Diencephalon (tissue), 1 donor: ENCODE measurements around the gene DNAH2. TPM values are rescaled to one million over a fixed set of nuclear protein-coding genes. Genes with fewer than 3 reads are reported as not detected.

Source experiments
- total RNA-seq: library from RNA; depleted of rRNA; stranded (reverse); fragments of >200 nt; gene quantifications from one replicate; pipeline ENCODE4 v1.2.3, GENCODE V29; 2014

Gene DNAH2, protein sequence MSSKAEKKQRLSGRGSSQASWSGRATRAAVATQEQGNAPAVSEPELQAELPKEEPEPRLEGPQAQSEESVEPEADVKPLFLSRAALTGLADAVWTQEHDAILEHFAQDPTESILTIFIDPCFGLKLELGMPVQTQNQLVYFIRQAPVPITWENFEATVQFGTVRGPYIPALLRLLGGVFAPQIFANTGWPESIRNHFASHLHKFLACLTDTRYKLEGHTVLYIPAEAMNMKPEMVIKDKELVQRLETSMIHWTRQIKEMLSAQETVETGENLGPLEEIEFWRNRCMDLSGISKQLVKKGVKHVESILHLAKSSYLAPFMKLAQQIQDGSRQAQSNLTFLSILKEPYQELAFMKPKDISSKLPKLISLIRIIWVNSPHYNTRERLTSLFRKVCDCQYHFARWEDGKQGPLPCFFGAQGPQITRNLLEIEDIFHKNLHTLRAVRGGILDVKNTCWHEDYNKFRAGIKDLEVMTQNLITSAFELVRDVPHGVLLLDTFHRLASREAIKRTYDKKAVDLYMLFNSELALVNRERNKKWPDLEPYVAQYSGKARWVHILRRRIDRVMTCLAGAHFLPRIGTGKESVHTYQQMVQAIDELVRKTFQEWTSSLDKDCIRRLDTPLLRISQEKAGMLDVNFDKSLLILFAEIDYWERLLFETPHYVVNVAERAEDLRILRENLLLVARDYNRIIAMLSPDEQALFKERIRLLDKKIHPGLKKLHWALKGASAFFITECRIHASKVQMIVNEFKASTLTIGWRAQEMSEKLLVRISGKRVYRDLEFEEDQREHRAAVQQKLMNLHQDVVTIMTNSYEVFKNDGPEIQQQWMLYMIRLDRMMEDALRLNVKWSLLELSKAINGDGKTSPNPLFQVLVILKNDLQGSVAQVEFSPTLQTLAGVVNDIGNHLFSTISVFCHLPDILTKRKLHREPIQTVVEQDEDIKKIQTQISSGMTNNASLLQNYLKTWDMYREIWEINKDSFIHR (N-terminal part only)
- 2.5 TPM for total RNA-seq

DNA sequence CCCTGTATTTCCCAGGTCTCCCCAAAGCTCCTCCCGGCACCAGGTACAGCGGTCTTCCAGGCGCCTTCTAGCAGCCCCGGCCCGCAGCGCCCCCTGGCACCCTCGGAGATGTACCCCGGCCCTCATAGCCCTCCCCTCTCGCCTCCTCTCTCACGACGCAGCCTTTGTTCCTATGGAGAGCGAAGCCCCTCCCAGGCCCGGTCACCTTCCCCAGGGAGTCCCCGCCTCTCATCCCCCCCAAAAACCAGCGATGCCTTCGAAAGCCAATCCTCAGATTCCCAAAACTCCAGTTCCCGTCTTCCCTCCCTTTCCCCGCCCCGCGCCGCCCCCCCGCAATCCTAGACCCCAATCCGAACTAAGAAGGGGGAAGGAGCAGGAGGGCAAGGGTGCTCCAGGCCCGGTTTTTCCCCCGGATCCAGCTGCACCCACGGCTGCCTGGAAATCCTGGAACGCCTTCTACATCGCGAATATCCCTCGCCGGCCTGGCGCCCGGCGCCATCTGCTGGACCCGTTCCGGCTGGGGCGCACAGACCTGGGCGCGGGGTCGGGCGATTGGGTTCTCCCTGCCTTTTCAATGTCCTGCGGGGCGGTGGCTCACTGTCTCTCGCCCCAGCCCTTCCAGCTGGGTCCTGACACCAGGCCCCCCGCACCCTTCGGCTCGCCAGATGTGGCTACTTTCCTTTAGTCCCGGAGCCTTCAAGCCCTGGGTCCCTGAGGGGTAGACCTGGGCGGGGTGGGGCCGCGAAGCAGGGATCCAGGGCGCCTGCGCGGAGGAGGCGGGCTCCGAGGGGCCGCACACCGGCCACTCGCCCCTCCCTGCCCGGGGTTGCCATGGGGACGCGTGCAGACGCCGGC is at the start of gene DNAH2:
DNAH2 (plus strand) TSS at position 844 of the 855 bp plus-strand sequence. CDS start 1,991 bp downstream, outside the sequence.

DNA sequence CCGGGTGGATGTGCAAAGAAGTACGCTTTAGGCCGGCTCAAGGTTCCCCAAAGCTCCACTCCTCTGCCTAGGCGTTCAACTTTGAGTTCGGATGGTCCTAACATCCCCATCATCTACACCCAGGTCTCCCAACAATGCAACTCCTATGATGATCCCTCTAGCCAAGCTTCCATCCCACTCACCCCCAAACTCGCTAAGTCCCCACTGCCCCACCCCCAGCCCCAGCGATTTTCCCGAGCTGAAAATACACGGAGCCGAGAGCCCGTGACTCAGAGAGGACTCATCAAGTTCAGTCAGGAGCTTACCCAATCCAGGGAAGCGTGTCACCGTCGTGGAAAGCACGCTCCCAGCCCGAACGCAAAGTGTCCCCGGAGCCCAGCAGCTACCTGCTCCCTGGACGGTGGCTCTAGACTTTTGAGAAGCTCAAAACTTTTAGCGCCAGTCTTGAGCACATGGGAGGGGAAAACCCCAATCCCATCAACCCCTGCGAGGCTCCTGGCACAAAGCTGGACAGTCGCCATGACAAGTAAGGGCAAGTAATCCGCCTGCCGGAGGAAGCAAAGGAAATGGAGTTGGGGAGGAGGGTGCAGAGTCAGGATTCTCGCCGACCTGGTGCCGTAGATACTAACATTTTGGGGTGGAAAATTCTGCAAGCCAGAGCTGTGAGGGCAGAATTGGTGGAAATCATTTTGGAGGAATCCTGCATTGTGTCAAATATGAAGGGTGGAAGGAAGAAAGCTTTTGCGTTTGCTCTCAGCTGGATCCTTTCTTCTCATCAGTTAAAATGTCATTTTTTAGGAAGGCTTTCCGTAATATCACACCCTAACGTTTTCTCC is 30.3 kb upstream of the DNAH2 start, which contains the start of gene TP53:
TP53 (minus strand) TSS at position 419 of the 836 bp plus-strand sequence. CDS start 10,896 bp downstream, outside the sequence.

DNA sequence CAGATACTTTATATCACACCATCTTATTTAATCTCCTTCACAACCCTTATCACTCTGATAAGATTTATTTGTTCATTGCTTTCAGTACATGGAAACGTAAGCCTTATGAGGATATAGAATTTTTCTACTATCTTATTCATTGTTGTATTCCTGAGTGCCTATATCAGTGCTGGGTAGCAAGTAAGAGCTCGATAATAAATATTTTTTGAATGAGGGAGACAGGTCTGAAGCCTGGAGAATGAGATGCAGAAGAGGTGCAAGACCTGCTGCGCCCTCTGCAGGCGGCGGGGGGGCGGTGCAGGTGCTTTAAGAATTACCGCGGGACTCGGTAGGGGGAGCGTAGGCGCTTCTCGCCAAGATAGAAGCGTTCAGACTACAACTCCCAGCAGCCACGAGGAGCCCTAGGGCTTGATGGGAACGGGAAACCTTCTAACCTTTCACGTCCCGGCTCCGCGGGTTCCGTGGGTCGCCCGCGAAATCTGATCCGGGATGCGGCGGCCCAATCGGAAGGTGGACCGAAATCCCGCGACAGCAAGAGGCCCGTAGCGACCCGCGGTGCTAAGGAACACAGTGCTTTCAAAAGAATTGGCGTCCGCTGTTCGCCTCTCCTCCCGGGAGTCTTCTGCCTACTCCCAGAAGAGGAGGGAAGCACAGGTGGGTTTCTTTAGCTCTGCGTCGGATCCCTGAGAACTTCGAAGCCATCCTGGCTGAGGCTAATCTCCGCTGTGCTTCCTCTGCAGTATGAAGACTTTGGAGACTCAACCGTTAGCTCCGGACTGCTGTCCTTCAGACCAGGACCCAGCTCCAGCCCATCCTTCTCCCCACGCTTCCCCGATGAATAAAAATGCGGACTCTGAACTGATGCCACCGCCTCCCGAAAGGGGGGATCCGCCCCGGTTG is 29.4 kb upstream of the DNAH2 start, which contains the start of gene WRAP53:
WRAP53 (plus strand) TSS at position 570 of the 900 bp plus-strand sequence; CDS start at position 742, 172 bp downstream.

GRCh38 chr17:7704601-7705268 is 12.8 kb upstream of the DNAH2 start, which contains the start of gene EFNB3:
Gene EFNB3, plus strand, starts transcription at chr17:7705202. Its CDS starts 397 bp downstream, at chr17:7705599.

DNA sequence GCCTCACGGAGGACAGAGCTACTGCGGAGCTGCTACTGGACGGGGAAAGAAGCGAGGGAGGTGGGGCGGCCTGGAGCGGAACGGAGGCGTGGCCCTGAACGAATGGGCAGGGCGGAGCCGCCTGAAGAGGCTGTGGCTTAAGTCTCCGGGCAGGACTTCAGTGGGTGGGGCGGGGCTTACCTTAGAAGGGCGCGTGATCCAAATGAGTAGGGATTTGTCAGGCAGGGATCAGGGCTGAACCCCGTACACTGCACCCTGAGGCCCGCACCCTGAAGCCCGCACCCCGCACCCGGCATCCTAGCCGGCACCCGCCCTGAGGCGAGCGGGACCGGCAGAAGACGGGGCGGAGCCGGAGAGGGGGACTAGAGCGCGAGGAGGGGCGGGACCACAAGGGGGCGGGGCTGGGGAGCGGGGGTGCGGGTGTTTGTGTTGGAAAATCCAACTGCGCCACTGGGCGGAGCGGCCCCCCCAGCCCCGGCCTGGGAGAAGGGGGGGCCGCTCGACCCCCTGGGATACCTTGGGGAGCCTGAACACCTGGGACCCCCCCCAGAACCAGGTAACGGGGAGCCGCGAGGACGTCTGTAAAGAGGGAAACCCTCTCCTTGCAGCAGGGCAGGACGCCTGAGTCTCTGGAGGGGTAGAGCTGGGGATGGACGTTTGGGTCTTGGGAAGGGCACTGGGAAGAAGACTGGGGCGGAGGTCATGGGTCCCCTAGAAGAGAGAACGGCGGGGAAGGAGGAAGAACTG is 116.4 kb downstream of the DNAH2 start, which contains the start of gene KDM6B:
KDM6B (plus strand) TSS at position 423 of the 747 bp plus-strand sequence. CDS start 11,338 bp downstream, outside the sequence.

GRCh38 chr17:7854851-7855659 is 137.5 kb downstream of the DNAH2 start, which contains the start of gene TMEM88:
Gene TMEM88, plus strand, starts transcription at chr17:7855066. Its CDS starts 9 bp downstream, at chr17:7855075.

DNA sequence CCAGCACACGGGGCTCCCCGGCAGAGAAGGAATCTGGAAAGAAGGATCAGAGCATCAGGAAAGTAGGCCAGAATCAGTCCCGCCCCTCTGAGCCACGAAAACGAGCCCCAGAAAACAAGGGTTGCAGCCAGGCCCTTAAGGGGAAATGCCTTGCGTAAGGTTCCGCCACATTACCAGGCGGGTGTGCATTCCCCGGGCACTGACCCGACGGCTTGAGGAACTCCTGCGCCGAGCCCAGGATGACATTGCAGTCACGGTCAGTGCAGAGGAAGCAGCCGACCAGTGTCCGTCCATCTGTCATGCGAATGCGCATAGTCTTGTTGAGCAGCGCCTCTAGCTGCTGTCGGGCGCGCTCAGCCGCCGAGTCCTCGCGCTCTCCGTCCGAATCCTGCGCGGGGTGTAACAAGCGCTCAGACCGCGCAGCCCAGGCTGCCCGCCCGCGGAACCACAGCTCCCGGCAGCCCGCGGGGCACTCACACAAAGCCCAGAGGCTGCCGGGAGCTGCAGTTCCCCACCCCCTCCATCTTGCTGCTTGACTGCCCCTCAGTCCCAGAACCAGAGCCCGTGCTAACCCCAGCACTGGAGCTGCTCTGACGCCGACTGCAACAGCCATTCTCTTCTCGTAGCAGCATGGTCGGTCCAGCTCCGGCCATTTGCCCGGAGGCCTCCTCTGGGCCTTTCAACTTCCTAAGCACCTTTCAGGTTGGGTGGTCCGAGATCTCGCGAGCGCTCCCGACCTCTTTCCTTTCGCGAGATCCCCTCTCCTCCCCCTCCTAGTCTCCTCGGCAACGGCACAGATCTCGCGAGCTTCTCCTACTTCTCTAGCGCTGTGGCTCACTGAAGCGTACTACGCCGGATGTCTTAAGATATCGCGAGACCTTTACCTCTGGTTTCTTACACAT is 139.5 kb downstream of the DNAH2 start, which contains the start of gene NAA38:
NAA38 (minus strand) TSS at position 749 of the 902 bp plus-strand sequence; CDS start at position 653, 96 bp downstream.

DNA sequence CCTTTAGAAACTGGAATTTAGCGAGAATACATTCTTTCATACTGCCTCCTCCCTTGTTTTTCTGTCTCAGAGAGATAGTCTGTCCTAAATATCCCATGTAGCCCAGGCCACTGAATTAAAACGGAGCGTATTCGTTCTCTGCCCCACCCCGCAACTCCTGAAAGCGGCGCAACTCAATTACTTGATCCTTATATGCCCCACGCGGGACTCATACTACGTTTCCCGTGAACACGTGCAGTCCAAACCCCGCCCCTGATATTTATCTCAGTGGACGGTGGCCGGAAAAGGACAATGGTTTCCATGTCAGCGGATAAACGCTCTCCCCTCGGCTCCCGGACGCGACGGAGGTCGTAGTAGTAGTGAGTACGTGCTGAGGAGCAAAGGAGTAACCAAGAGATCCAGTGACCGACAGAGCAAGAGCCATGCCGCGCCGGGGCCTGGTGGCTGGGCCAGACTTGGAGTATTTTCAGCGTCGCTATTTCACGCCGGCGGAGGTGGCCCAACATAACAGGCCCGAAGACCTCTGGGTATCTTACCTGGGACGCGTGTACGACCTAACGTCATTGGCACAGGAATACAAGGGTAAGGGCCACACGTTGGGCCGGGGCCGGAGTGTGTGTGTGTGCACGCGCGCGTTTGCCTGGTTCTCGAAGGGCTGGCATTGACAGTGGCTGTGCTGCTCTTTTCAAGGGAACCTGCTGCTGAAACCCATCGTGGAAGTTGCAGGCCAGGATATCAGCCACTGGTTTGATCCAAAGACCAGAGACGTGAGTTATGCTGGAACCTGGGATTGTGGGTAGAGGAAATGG is 140.4 kb downstream of the DNAH2 start, which contains the start of gene CYB5D1:
CYB5D1 (plus strand) TSS at position 291 of the 809 bp plus-strand sequence; CDS start at position 423, 132 bp downstream.

Other genes starting within 250 kb of the DNAH2 start
- gene ZBTB4, start 238.1 kb upstream of the DNAH2 start, total RNA-seq = 25.6 TPM
- not detected for gene SLC35G6, start 236.3 kb upstream of the DNAH2 start, total RNA-seq
- 65.7 TPM for gene POLR2A, start 233.4 kb upstream of the DNAH2 start, total RNA-seq
- gene TNFSF12, start 168.7 kb upstream of the DNAH2 start, total RNA-seq = 4.8 TPM
- gene TNFSF13, start 159.0 kb upstream of the DNAH2 start, total RNA-seq = 1.6 TPM
- 76.6 TPM for gene SENP3, start 155.8 kb upstream of the DNAH2 start, total RNA-seq
- 5.5 TPM for gene CD68, start 138.1 kb upstream of the DNAH2 start, total RNA-seq
- gene MPDU1, start 133.9 kb upstream of the DNAH2 start, total RNA-seq = 44.1 TPM
- gene SOX15, start 127.7 kb upstream of the DNAH2 start, total RNA-seq = 1.4 TPM
- 46.1 TPM for gene FXR2, start 102.8 kb upstream of the DNAH2 start, total RNA-seq
- 30.7 TPM for gene SAT2, start 89.9 kb upstream of the DNAH2 start, total RNA-seq
- not detected for gene SHBG, start 87.6 kb upstream of the DNAH2 start, total RNA-seq
- gene ATP1B2, start 66.8 kb upstream of the DNAH2 start, total RNA-seq = 27.5 TPM
- gene TP53, start 30.3 kb upstream of the DNAH2 start, total RNA-seq = 10.6 TPM
- 7.8 TPM for gene WRAP53, start 29.3 kb upstream of the DNAH2 start, total RNA-seq
- 42.4 TPM for gene EFNB3, start 12.5 kb upstream of the DNAH2 start, total RNA-seq
- gene KDM6B, start 116.5 kb downstream of the DNAH2 start, total RNA-seq = 13.1 TPM
- 2.3 TPM for gene TMEM88, start 137.3 kb downstream of the DNAH2 start, total RNA-seq
- 42.2 TPM for gene NAA38, start 139.8 kb downstream of the DNAH2 start, total RNA-seq
- gene CYB5D1, start 140.3 kb downstream of the DNAH2 start, total RNA-seq = 22.6 TPM
- gene CHD3, start 171.0 kb downstream of the DNAH2 start, total RNA-seq = 206 TPM
- gene RNF227, start 198.5 kb downstream of the DNAH2 start, total RNA-seq = 8.1 TPM
- gene KCNAB3, start 212.1 kb downstream of the DNAH2 start, total RNA-seq = 3.7 TPM
- gene TRAPPC1, start 214.2 kb downstream of the DNAH2 start, total RNA-seq = 21.9 TPM
- gene CNTROB, start 214.5 kb downstream of the DNAH2 start, total RNA-seq = 31.6 TPM